ENCODE data around the gene SDHAF1.
"Not testable (repeated sequence)": the region's sequence is repeated elsewhere in the genome, so short reads cannot be mapped to it uniquely, and the experiment has no call there.

The SDHAF1 gene, protein sequence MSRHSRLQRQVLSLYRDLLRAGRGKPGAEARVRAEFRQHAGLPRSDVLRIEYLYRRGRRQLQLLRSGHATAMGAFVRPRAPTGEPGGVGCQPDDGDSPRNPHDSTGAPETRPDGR

DNA sequence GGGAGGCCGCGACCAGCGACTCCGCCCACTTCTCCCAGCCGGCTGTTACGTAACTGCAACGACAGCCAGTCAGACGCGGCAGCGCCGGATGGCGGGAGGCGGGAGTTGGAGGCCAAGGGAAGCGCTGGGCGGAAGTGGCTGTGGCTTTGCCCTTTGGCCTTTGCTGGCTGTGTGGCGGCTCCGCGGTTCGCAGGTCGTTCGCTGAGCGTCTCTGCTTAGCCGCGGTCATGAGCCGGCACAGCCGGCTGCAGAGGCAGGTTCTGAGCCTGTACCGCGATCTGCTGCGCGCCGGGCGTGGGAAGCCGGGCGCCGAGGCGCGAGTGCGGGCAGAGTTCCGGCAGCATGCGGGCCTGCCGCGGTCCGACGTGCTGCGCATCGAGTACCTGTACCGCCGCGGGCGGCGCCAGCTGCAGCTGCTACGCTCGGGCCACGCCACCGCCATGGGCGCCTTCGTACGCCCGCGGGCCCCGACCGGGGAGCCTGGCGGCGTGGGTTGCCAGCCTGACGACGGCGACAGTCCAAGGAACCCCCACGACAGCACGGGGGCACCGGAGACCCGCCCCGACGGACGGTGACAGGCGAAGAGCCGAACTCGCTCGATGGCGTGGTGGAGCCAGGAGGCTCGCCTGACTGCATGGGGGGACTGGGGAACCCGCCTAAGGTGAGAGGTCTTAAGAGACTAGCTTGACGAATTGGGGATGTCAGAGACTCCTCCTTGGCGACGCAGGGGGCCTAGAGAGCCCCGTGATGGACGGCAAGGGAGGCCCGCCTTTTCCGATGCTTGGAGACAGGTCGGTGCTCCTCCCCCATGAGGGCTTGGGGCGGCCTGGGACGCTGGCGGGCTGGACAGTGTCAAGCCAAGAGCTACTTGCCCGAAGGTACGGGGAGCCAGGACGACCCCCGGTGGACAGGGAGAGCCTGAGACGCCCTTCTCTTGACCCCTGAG lies at the start of gene SDHAF1:
TSS of gene SDHAF1 (plus strand) at position 141 of the 946 bp plus-strand sequence. CDS start at position 228, 87 bp downstream.
- peak; percentile 99 for DNase-seq

DNA sequence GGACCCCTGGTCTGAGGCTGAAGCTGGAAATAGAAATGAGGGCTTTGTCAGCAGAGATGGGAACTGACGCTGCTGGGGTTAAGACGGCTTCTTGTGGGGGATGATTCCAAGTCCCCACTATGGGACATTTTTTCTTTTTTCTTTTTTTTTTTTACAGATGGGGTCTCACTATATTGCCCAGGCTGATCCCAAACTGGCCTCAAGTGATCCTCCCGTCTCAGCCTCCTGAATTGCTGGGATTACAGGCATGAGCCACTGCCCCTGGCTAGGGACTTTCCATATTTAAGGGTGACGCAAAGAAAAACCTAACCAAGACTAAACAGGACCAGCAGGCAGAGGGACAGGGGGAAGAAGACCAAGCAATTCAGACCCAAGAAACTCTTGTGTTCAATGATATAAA lies 48.8 kb upstream of the SDHAF1 start:
- no peak for DNase-seq

DNA sequence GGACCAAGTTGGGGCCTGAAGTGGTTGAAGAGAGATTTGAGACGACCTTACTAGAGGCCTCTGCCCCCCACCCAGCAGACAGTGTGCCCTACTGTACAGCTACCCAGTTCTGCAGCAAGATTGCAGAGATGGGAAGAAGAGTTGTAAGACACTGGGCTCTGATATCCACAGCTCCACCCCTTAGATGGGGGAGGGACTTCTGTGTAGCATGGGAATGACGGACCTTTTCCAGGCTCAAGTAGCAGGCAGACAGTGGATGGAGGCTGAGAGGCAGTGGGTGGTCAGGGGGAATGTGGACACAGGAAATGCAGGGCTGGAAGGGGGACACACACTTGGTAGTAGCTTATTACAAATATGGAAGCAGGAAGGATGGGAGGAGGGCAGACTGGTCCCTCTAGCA lies 45.9 kb upstream of the SDHAF1 start:
- no peak for DNase-seq

DNA sequence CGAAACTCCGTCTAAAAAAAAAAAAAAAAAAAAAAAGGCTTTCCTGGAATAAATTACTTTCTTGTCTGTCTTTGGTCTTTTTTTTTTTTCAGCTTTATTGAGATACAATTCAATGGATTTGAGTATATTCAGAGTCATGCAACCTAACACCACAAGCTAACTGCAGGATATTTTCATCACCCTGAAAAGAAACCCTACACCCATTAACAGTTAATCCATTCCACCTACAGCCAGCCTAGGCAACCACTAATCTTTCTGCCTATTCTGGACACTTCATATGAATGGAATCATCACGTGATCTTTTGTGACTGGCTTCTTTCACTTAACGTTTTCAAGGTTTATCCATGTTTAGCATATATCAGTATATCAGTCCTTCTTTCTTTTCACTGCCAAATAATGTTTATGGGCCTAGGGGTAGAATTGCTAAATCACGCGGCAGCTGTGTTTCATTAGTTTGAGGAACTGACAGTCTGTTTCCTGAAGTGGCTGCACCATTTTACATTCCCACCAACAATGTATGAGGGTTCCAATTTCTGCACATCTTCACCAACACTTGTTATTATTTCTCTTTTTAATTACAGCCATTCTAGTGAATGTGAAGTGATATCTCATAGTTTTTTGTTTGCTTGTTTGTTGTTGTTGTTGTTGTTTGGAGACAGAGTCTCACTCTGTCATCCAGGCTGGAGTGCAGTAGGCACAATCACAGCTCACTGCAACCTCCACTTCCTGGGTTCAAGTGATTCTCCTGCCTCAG lies 38.9 kb upstream of the SDHAF1 start:
- no peak for DNase-seq

DNA sequence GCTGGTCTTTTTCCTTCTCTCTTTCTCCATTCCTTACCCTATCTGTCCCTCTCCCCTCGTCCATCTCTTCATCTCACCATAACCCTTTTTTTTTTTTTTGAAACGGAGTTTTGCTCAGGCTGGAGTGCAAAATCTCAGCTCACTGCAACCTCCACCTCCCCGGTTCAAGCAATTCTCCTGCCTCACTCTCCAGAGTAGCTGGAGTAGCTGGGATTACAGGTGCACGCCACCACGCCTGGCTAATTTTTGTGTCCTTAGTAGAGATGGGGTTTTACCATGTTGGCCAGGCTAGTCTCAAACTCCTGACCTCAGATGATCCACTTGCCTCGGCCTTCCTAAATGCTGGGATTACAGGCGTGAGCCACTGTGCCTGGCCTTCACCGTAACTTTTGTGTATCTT lies 37.6 kb upstream of the SDHAF1 start:
- not testable (repeated sequence) for DNase-seq

DNA sequence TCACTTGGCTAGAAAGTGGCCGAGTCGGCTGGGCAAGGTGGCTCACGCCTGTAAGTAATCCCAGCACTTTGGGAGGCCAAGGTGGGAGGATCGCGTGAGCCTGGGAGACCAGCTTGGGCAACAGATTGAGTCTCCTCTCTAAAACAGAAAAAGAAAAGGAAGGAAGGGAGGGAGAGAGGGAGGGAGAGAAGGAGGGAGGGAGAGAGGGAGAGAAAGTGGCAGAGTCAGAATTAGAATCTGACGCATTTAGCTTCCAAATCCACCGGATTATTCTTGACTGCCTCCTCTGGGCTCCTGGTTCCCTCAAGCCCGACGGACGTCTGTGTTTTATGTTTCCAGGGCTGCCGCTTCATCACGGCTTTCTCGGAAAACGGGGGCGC lies 36.3 kb upstream of the SDHAF1 start:
- DNase-seq: no peak

DNA sequence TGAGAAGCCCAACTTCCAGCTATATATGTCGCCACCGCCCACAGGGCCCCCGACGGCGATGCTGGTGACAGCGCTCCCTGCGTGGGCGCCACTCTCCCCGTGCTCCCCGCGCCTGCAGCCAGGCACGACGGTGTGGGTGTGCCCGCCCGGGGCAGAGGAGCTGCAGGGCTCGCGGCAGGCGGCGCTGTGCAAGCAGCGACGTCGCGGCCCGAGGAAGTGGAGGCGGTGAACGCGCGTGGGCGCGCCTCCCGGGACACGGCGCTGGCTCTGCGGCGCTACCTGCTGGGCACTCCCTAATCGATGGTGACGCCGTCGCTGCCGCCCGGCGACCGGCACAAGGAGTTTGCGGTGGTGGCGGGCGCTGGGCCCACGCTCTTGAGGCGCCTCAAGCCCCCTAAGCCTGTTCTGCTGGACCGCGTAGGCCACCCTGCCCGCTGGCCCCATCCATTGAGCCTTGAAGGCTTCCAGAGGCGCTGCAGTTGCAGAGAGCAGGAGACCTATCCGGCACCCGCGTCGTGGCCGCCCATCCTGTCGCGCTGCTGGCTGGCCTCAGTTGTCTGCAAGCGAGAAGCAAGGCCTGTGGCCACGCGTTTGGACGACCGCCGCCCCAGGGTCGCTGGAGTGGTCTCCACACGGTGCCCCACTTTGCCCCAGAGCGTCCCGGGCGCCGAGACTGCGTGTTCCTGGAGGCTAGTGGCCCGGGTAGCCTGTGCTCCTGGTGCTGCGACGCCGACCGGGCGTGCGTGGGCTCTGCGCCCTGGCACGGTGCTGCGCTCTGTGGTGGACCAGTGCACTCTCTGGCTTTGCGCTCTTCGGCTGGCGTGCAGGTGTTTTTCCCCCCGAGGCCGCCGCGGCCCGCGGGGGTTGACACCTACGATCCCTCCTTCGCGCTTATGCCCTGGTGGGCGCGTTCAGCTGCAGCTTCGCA lies 35.7 kb upstream of the SDHAF1 start:
- DNase-seq: no peak

DNA sequence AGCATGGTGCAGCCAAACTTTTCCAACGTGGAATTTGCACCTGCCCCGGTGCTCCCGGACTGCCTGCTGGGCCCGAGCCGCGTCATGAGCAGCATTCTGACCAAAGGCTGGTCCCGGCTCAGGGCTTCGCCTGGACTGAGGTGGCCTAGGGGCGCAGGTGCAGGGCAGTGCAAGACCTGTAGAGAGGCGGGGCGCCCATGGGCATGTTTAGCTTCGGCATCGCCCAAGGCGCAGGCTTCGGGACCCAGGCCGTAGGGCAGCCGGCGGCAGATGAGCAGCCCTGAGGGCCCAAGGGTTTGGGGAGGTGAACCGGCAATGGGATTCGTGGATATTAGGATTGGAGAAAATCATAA lies 35.0 kb upstream of the SDHAF1 start:
- no peak for DNase-seq

DNA sequence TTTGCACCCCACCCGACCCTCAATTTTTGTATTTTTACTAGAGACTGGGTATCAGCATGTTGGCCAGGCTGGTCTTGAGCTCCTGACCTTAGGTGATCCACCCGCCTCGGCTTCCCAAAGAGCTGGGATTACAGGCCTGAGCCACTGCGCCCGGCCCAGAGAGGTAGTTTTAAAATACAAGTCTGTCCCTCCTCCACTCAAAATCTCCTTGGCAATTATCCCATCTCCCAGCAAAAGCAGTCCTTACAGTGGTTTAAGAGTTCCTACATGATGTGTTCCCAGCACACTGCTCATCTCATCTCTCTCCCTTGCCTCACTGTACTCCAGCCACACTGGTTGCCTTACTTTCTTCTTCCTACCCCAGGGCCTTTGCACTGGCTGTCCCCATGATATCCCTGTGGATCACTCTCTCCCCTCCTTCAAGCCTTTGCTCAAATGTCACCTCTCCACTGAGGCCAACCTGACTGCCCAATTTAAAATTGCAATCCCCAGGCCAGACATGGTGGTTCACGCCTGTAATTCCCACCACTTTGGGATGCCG lies 34.5 kb upstream of the SDHAF1 start:
- DNase-seq: no peak

DNA sequence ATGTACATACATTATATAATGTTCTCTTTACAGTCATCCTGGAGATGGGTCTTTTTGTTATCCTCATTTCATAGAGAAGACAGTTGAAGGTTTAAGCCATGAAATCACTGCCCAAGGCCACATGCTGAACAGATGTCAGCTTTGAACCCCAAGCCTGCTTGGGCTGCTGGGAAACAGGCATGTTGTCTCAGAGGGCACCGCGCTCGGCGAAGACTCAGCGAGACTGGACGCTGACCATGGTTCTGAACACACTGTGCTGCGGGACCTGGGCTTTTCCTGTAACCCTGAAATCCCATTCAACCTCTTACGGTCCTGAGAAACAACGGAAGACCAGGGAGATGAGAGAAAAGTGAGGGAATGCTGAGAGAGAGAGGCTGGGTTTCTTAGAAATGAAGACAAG lies 31.5 kb upstream of the SDHAF1 start:
- DNase-seq: no peak

DNA sequence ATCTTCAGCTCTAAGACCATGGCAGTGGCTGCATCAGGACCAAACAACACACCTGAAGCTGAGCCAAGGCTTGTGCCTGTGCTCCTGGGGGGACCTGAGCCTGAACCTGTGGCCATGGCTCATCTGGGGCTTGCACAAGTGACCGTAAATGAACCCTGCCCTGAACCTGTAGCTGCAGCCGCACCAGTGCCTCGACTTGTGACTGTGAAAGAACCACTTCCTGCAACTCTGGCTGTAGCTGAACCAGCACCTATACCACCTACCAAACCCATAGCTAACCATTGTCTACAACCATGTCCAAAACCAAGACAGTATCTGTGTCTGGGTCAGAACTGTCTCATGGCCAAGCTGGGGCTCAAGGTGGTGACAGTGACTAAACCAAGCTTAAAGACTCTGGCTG lies 28.2 kb upstream of the SDHAF1 start:
- DNase-seq: no peak

DNA sequence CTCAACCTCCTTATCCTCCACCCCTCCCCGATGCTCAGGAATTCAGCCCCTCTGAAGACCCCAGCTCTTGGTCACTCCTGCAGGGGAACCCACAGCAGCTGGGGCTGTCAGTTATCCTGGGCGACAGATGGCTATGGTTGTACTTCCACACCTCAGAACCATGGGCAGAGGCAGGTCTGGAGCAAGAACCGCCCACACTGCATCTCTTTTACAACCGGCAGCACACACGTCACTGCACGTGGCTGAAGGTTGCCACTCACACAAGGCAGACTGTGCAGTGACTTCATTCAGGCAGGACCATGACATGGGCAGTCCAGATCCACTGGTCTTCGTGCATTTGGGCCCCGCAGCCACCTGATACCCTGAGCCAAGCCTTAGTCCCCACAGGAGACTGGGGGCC lies 21.5 kb upstream of the SDHAF1 start:
- no peak for DNase-seq

DNA sequence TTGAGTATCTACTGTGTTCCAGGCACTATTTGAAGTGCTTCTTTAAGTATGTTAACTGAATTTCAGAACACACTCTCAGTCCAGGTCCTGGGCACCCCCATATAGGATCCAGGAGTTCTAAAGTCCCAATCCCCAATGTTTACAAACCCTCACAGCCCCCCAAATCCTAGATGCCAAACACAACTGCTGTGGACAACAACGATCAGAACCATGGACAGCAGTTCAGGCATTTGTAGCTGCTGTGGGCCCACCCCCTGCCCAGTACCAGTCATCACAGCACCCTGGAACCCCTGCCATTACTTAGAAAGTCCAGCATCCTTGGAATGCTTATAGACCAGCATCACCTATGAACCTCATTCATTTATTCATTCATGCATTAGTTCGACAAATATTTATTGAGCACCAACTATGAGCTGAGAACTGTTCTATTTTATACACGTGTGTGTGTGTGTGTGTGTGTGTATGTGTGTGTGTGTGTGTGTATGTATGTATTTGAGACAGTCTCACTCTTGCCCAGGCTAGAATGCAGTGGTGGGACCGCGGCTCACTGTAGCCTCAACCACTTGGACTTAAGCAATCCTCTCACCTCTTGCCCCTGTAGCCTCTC lies 19.3 kb upstream of the SDHAF1 start:
- DNase-seq: no peak

DNA sequence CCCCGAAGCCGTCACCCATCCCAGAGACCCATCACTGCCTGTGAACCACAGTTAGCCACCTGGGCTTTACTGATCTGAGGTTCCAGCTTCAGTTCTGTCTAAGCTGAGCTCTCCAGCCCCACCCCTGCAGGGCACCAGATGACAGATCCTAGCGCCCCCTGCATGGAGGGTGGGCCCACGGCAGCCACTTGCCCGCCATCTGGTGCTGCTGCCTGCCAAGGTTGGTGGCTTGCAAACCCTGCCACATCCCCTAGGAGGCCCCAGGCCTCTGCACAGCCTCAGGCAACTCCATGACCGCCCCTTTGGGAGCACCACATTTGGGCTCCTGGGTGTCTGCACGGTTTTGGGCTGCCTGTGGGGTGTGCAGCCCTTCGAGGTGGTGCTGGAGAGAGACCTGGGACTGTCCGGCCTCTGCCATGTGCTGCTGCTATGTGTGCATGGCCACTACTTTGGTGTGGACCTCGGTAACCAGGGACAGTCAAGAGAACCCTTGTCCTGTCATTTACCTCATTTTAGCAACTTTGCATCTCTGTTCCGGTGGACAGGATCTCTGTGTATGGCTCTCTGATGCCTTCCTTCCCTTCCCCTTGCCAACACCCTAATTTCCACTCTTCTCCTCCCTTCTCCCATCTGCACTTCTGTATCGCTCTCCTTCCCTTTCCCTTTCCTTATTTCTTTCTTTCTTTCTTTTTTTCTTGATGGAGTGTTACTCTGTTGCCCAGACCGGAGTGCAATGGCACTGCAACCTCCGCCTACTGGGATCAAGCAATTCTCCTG lies 17.4 kb upstream of the SDHAF1 start:
- peak; percentile 84 for DNase-seq

DNA sequence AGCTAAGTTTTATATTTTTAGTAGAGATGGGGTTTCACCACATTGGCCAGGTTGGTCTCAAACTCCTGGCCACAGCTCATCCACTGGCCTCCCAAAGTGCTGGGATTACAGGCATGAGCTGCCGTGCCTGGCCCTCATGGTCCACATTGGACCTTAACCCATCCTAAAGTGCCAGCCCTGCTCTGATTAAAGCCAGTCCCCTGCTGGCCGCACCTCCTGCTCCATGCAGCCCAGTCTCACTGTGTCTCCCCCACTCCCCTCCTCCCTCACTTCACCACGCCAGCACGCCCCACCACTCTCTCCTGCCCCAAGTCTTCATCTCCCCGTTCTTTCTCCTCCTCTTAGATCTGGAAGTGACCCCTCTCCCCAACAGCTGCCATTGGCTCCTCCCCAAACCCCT lies 16.7 kb upstream of the SDHAF1 start:
- DNase-seq: no peak

DNA sequence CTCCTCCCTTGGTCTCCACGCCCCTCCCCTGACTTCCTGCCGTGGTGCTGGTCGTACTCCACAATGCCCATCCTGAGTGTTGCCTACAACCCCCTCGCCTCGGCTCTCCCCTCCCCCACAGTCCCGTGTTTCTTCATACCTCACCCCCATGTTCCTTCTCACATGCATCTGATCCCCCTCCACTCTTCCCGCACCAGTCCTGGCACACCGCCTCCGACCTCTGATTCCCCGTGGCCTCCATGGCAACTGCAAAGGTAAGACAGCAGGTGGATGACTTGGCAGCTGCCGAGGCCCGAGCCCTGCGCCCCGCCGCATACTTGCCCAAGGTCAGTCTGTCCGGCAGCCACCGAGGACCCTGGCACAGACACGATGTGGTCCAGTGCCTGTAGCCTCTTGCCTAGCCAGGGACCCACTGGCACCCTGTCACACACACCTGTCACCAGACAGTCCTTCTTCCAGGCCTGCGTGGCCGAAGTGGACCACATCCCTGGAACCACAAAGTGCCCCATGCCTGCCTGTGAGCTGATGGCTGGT lies 16.1 kb upstream of the SDHAF1 start:
- DNase-seq: no peak

DNA sequence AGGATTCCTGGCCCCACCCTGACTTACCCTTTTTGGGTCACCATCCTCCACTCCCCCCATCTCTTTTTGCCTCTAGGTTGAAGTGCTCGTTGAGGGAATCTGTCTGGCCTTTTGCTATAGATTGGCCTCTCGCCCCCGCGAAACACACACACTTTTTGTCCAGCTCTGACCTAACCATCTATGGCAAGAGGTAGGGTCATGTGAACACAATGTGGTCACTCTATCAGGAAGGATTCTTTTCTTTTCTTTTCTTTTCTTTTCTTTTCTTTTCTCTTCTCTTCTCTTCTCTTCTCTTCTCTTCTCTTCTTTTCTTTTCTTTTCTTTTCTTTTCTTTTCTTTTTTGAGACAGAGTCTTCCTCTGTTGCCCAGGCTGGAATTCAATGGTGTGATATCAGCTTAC lies 14.0 kb upstream of the SDHAF1 start:
- not testable (repeated sequence) for DNase-seq

DNA sequence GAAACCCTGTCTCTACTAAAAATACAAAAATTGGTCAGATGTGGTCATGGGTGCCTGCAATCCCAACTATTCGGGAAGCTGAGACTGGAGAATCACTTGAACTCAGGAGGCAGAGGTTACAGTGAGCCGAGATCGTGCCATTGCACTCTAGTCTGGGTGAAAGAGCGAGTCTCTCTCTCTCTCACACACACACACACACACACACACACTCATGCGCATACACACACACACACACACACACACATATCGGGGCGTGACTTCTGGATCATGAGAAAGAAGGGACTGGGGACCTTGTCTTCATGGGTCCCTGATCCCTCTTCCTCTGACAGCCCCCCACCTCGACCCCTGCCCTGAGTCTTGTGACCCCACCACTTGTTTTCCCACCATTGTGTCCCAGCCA lies 11.8 kb upstream of the SDHAF1 start:
- DNase-seq: no peak

DNA sequence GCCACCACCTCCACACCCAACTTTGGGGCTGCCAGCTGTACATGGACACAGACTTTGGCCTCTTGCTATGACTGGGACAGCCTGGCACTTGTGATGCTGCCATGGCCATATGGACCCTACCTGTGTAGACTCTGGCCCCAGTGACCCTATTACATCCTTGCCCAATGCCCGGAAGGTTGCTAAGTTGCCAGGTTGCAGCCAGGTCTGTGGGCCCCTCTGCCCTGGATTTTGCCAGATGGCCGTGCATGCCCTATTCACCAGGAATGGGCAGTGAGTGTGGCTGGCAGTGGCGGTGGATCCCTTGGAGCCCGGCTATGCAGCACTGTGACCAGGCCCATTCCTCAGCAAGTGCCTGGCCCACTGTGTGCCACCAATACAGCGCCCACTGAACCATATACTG lies 8.9 kb upstream of the SDHAF1 start:
- DNase-seq: no peak

DNA sequence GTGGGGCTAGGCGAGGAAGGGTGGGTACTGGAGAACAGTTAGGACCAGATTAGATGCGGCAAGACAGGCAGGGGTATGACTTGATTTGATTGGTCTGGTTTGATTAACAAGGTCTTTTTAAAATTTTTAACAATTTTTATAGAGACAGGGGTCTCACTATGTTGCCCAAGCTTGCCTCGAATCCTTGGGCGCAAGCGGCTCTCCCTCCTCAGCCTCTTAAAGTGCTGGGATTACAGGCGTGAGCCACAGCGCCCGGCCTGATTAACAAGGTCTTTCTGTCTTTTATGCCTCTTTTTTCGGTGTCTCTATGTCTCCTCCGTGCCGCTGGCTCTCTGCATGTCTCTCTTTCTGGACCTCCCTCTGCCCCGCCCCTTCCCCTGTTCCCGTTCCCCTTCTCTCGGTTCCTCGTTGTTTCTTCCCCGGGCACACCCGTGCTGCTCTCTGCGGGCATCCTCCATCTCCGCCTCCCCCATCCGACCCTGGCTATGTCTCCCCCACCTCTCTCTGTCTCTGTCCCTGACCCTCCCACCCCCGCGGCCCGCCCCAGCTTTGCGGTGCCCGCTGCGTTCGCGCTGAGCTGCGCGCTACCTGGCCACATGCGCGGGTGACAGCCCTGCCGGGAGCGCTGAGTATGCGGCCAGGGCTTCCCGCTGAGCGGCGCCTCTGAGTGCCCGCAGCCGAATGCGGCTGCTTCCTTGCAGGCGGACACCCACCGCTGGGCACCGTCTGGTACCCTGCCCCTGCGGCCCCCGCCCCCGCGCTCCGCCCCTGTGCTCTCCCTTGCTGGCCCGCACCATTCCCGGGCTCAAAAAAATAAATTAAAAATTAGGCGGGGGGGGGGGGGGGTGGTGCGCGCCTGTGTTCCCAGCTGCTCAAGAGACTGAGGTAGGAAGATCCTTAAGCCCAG lies 8.1 kb upstream of the SDHAF1 start:
- DNase-seq: peak; percentile 82

Measured in 8988T (cell line).